GM12878 (cell line): ENCODE measurements around the gene FHOD3. TPM values are rescaled to one million over a fixed set of nuclear protein-coding genes. Genes with fewer than 3 reads are reported as not detected.
A peak's percentile ranks its signal among the peaks of the same experiment; 100 is the strongest.

Experiments
- BCL11A ChIP-seq: IDR thresholded peaks from 2 replicates; pipeline ENCODE4 v1.6.1; 2011; ENCODE audit warnings: low read depth, low read length
- CHD1 ChIP-seq: IDR thresholded peaks from 2 replicates; pipeline ENCODE4 v1.6.1; 2012; ENCODE audit warnings: low read depth, low read length, improper control_type of control experiment
- DPF2 ChIP-seq: fragments of 450-650 bp; IDR thresholded peaks from 2 replicates; pipeline ENCODE4 v1.6.1; 2017; ENCODE audit warnings: mild to moderate bottlenecking
- EED ChIP-seq: sonication (generic); IDR thresholded peaks from 2 replicates; pipeline ENCODE4 v1.6.1; 2016; ENCODE audit warnings: antibody characterized with exemption, low read depth
- EP300 ChIP-seq, 2 experiments: fragments of 150-350 bp in 1 of 2; IDR thresholded peaks; 2 replicates each; pipeline ENCODE4 v1.6.1; 2011 to 2012; ENCODE audit warnings: low read depth in 2 of 2, low read length in 2 of 2, borderline replicate concordance in 1 of 2, improper control_type of control experiment in 1 of 2, inconsistent platforms in 1 of 2; ENCODE audit not compliant: control insufficient read depth in 1 of 2
- GABPA ChIP-seq: IDR thresholded peaks from 2 replicates; pipeline ENCODE4 v1.6.1; 2014; ENCODE audit warnings: antibody characterized with exemption, low read depth, mild to moderate bottlenecking, inconsistent platforms
- GATAD2B ChIP-seq: fragments of 450-650 bp; conservative IDR thresholded peaks from 2 replicates; pipeline ENCODE4 v1.6.1; 2017; ENCODE audit warnings: low read depth, mild to moderate bottlenecking, moderate library complexity
- HDAC2 ChIP-seq: fragments of 200-600 bp; sonication (generic); IDR thresholded peaks from 2 replicates; pipeline ENCODE4 v1.6.1; 2017
- IKZF1 ChIP-seq: fragments of 450-650 bp; conservative IDR thresholded peaks from 2 replicates; pipeline ENCODE4 v1.6.1; 2017; ENCODE audit warnings: antibody characterized with exemption, mild to moderate bottlenecking
- IKZF2 ChIP-seq, 2 experiments: fragments of 450-650 bp; IDR thresholded peaks; 2 replicates each; pipeline ENCODE4 v1.6.1; 2017; ENCODE audit warnings: mild to moderate bottlenecking in 2 of 2, moderate library complexity in 2 of 2
- JUND ChIP-seq: IDR thresholded peaks from 2 replicates; pipeline ENCODE4 v1.6.1; 2012; ENCODE audit warnings: low read depth, mild to moderate bottlenecking, low read length, improper control_type of control experiment, moderate library complexity
- KAT2A ChIP-seq: conservative IDR thresholded peaks from 2 replicates; pipeline ENCODE4 v1.6.1; 2011; ENCODE audit warnings: low read depth, low read length; ENCODE audit not compliant: control insufficient read depth
- KDM1A ChIP-seq: fragments of 200-600 bp; sonication (generic); IDR thresholded peaks from 2 replicates; pipeline ENCODE4 v1.6.1; 2016; ENCODE audit warnings: borderline replicate concordance
- MAX ChIP-seq: IDR thresholded peaks from 2 replicates; pipeline ENCODE4 v1.6.1; 2012; ENCODE audit warnings: low read depth, low read length, improper control_type of control experiment
- MTA2 ChIP-seq: fragments of 450-650 bp; IDR thresholded peaks from 2 replicates; pipeline ENCODE4 v1.6.1; 2016; ENCODE audit warnings: low read depth, mild to moderate bottlenecking, moderate library complexity
- MYC ChIP-seq: IDR thresholded peaks from 2 replicates; pipeline ENCODE4 v1.6.1; 2011; ENCODE audit warnings: mild to moderate bottlenecking, low read length, moderate library complexity, inconsistent platforms; ENCODE audit not compliant: insufficient read depth, insufficient replicate concordance, insufficient read length, severe bottlenecking
- NBN ChIP-seq: fragments of 450-650 bp; IDR thresholded peaks from 2 replicates; pipeline ENCODE4 v1.6.1; 2016
- NFIC ChIP-seq: IDR thresholded peaks from 2 replicates; pipeline ENCODE4 v1.6.1; 2012; ENCODE audit warnings: low read depth, mild to moderate bottlenecking, inconsistent platforms, low read length, moderate library complexity
- POLR2A ChIP-seq: IDR thresholded peaks from 2 replicates; pipeline ENCODE4 v1.6.1; 2011; ENCODE audit warnings: low read depth, mild to moderate bottlenecking, low read length
- RELA ChIP-seq: fragments of 450-650 bp; IDR thresholded peaks from 2 replicates; pipeline ENCODE4 v1.8.0; 2014; ENCODE audit warnings: borderline replicate concordance; ENCODE audit not compliant: partially characterized antibody
- RELB ChIP-seq: fragments of 450-650 bp; IDR thresholded peaks from 2 replicates; pipeline ENCODE4 v1.6.1; 2017; ENCODE audit warnings: low read depth, mild to moderate bottlenecking, moderate library complexity
- RUNX3 ChIP-seq: IDR thresholded peaks from 2 replicates; pipeline ENCODE4 v1.6.1; 2012; ENCODE audit warnings: low read length, inconsistent platforms
- SMAD5 ChIP-seq: IDR thresholded peaks from 2 replicates; pipeline ENCODE4 v1.6.1; 2016; ENCODE audit warnings: antibody characterized with exemption, low read depth
- SMC3 ChIP-seq: IDR thresholded peaks from 2 replicates; pipeline ENCODE4 v1.6.1; 2011; ENCODE audit warnings: low read length, improper control_type of control experiment, borderline replicate concordance
- STAT3 ChIP-seq: IDR thresholded peaks from 2 replicates; pipeline ENCODE4 v1.6.1; 2011; ENCODE audit warnings: low read depth, low read length, improper control_type of control experiment
- SUPT20H ChIP-seq: IDR thresholded peaks from 2 replicates; pipeline ENCODE4 v1.6.1; 2011; ENCODE audit warnings: low read depth, mild to moderate bottlenecking, low read length, moderate library complexity, borderline replicate concordance; ENCODE audit not compliant: control insufficient read depth
- TCF3 ChIP-seq: IDR thresholded peaks from 2 replicates; pipeline ENCODE4 v1.6.1; 2012; ENCODE audit warnings: low read depth, mild to moderate bottlenecking, low read length, borderline replicate concordance; ENCODE audit not compliant: insufficient read depth
- ZBED1 ChIP-seq: IDR thresholded peaks from 2 replicates; pipeline ENCODE4 v1.6.1; 2016; ENCODE audit warnings: borderline replicate concordance
- ZBTB33 ChIP-seq: fragments of 450-650 bp; IDR thresholded peaks from 2 replicates; pipeline ENCODE4 v1.6.1; 2017; ENCODE audit warnings: mild to moderate bottlenecking
- ZNF217 ChIP-seq: fragments of 450-650 bp; IDR thresholded peaks from 2 replicates; pipeline ENCODE4 v1.6.1; 2017; ENCODE audit warnings: antibody characterized with exemption, mild to moderate bottlenecking
- ZZZ3 ChIP-seq: IDR thresholded peaks from 2 replicates; pipeline ENCODE4 v1.6.1; 2011; ENCODE audit warnings: low read depth; ENCODE audit not compliant: control insufficient read depth, insufficient read length
- polyA plus RNA-seq, 11 experiments: library from polyadenylated mRNA; depleted of rRNA in 4 of 11; unstranded in 6 of 11; stranded (reverse) in 5 of 11; fragments of >200 nt; fragmentation: Nextera tagmentation in 4 of 11; fragmentation: Illumina TruSeq in 1 of 11; extraction: Ambion mirVana in 4 of 11; extraction: Trizol in 1 of 11; gene quantifications; 1 replicate in 1 of 11; 2 replicates in 10 of 11; pipeline versions ENCODE4 v1.2.1 to v1.2.3, GENCODE V29; 2011 to 2016; ENCODE audit warnings: inconsistent platforms in 2 of 11, missing spikeins in 2 of 11, low read depth in 1 of 11
- total RNA-seq, 4 experiments: library from RNA; depleted of rRNA in 3 of 4; stranded (reverse); fragments of >200 nt in 3 of 4; fragmentation: Illumina TruSeq in 1 of 4; extraction: Trizol in 1 of 4; gene quantifications; 2 replicates each; pipeline versions ENCODE4 v1.2.1 to v1.2.3, GENCODE V29; 2013 to 2021

Gene FHOD3
- total and polyA plus RNA-seq, 10 of the 15 experiments (the other 5 are each of a cell fraction or from before 2014, with no cell fraction given) = 0.77 to 26.7 (median 10.4) TPM

GRCh38 chr18:36441426-36442240 is 144.1 kb downstream of the FHOD3 start (continued):
- TF ChIP-seq MAX = no peak
- TF ChIP-seq ZZZ3 = no peak
- TF ChIP-seq MYC = no peak
- TF ChIP-seq SUPT20H = no peak
- TF ChIP-seq ZNF217 = no peak
- TF ChIP-seq RELB = peak; percentile 86
- peak; percentile 37; the same call in 1 of the 2 replicates for TF ChIP-seq JUND
- TF ChIP-seq HDAC2 = no peak
- TF ChIP-seq TCF3 = no peak
- TF ChIP-seq EED = no peak
- TF ChIP-seq ZBED1 = no peak
- TF ChIP-seq KAT2A = no peak
- TF ChIP-seq BCL11A = no peak
- TF ChIP-seq KDM1A = no peak
- no peak for TF ChIP-seq SMAD5
- no peak for TF ChIP-seq STAT3
- peak; percentile 73 for TF ChIP-seq MTA2
- TF ChIP-seq IKZF1 = peak; percentile 90
- TF ChIP-seq RUNX3 = no peak
- TF ChIP-seq RELA = no peak
- TF ChIP-seq NBN = 0 out of 2 replicates have a peak, but pooled peaks have one; percentile 31
- peak in 1 of 2 experiments; percentile 16; a peak in 1 of 4 replicates for TF ChIP-seq EP300 (IDR thresholded peaks at IDR 0.05; ENCODE audit: borderline replicate concordance in 1 of 2, control insufficient read depth in 1 of 2, low read depth in 2 of 2, low read length in 2 of 2)
- TF ChIP-seq CHD1 = no peak
- TF ChIP-seq SMC3 = no peak
- peak; percentile 49; the same call in 1 of the 2 replicates for TF ChIP-seq GATAD2B
- TF ChIP-seq DPF2 = peak; percentile 75
- TF ChIP-seq POLR2A = no peak
- TF ChIP-seq IKZF2 (IDR thresholded peaks at IDR 0.05) = peak; percentile 91 to 94
- peak; percentile 20; the same call in 1 of the 2 replicates for TF ChIP-seq NFIC
- TF ChIP-seq ZBTB33 = no peak
- TF ChIP-seq GABPA = no peak
